GM18498 (cell line): ENCODE data around the gene BABAM2.

ENCODE experiments used
- ATAC-seq: cut with Tn5 transposase; IDR thresholded peaks from one replicate; pipeline ENCODE4 v1.9.1; 2021; ENCODE audit warnings: mild to moderate bottlenecking, moderate library complexity; ENCODE audit not compliant: unreplicated experiment

Gene BABAM2

GRCh38 chr2:28292491-28292890 is 402.0 kb downstream of the BABAM2 start:
- ATAC-seq, result no peak

DNA sequence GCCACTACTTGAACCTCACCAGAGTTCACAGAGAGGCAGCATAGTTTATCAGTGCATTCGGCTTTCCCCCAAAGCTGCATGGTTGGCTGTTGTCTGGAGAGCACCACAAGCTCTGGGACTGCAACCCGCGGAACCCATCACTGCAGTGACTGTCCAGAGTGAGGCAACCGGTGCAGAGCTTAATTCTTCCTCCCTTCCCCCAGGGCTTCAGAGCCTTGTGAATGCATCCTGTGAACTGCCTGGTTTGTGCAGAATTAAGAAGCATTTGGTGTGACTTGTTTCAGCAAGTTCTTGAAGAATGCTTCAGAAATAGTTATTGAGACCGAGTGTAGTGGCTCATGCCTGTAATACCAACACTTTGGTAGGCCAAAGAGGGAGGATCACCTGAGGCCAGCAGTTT is 402.9 kb downstream of the BABAM2 start:
- no peak for ATAC-seq

GRCh38 chr2:28294451-28294850 is 403.9 kb downstream of the BABAM2 start:
- ATAC-seq, result no peak

DNA sequence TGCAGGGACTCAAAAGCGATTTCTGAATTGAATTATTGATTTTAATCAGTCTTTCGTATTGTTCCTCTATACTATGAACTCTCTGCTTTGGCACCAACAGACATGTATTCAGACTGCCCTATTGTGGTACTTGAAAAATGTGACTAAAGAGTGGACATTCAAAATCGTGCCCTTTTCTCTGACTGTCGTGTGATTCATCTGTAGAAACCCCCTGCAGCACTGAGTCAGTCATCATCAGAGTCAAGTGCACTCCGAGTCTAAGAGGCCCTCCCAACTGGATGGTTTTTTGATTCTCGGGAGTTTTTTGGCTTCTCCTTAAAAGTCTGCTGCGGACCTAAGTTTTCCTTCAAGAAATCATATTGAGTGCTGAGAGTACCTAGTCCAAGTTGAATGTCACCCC is 405.7 kb downstream of the BABAM2 start:
- no peak for ATAC-seq

GRCh38 chr2:28296904-28297303 is 406.4 kb downstream of the BABAM2 start:
- no peak for ATAC-seq

DNA sequence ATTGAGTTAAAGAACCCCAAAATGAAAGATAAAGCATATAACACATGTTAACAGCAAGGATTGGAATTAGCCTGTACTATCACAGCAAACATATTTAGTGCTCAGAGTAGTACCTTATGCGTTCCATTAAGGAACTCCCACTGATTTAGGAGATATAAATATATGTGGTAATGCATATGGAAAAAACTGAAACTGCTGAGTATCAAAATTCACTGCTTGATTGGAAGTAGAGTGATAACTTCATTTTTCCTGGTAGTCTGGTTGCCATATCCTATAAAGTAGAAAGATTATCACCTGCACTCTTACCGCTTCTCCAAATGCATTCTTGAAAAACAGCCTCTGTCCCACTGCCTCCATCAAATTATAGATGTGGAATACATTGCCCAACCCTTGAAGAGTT is 407.0 kb downstream of the BABAM2 start:
- ATAC-seq, result no peak

GRCh38 chr2:28298406-28298805 is 407.9 kb downstream of the BABAM2 start:
- ATAC-seq, result no peak

DNA sequence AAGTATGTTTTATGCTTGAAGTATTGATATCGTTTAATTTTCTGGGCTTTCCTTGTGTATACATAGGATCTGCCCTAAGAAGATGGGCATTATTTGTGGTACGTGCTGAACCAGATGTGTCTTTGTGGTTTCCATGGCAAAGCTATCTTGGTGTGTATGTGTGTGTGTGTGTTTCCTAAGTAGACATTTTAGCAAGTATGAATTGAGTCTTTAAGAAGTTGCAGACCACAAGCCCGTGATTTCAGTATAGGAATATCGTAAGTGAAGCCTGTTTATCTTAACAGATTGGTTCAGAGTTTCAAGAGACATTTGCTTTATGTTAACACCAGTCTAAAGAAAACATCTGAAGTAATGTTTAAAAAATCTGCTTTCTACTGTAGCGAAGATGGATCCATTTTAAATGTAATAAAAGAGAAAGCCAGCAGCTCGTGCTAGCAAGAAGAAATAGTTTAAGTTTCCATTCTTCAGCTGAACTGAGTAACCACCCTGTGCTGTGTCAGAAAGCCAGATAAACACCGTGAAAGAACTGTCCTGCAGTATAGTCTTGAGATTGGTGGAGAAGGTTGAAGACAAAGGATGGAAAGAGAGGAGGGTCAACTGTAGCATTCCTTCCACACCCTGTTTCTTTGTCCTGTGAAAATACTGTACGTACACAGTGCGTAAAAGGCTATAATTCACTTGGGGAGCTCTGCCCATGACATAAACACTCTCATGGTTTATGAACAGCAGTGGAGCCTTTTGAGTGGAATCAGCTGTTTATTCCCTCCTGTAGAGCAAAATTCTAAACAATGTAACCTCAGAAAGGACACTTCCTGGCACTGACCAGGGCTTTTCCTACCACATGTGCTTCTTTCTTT is 410.2 kb downstream of the BABAM2 start:
- no peak for ATAC-seq

GRCh38 chr2:28305202-28305601 is 414.7 kb downstream of the BABAM2 start:
- ATAC-seq, result no peak

DNA sequence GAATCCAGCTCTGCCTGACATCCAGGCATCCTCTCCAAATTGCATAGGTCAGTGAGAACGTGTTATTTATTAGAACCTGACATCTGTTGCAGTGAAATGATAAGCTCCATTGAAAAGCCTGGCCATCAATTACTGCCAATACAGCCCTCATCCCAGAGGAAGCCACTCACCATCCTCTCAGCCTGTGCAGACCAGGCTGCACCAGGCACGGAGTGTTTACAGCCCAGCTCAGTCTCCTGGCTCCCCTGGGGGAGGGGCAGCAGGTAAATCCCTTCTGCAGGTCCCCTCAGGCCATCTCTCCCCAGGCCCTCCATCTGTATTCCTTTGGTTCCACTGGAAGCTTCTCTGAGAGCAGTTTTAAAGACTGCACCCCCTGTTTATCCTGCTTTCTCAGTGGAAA is 419.6 kb downstream of the BABAM2 start:
- ATAC-seq, result no peak

GRCh38 chr2:28311660-28312249 is 421.2 kb downstream of the BABAM2 start:
- ATAC-seq, result no peak

GRCh38 chr2:28312307-28313219 is 422.0 kb downstream of the BABAM2 start:
- ATAC-seq, result no peak

DNA sequence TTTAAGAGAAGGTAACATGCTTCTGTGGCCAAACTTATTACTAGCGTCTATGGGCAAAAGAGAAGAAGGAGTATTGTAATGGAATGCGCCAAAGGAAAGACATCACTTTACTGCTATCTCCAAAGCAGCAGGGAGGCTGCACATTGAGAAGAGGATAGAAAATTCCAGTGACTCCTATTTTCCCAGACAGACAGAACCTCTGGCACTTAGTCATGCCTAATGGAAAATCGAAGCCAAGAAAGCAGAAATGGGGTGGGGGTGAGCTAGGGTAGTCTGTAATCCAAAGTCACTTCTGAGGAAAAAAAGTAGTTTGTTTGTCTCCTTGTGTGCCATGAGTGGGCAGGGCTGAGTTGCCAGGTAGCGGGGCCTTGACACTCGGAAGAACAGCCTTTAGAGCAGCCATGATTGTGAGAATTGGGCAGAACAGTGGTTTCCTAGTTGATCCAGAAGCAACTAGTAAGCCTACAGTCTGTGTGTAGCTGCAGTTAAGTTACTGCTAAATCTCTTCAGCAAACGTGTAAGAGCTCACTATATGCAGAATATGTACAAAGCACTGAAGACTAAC is 422.8 kb downstream of the BABAM2 start:
- no peak for ATAC-seq

DNA sequence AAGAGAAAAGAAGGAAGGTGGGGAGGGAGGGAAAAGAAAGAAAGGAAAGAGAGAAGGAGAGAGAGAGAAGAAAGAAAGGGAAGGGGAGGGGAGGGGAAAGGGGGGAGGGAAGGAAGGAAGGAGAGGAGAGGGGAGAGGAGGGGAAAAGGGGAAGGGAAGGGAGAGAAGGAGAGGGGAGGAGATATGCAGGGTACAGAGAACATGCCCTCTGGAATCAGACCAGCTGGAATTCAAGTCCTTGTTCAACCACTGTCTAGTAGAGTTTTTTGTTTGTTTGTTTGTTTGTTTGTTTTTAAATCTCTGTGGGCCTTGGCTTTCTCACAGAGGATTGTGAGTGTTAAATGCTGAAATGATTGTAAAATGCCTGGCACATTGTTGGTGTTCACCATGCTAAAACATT is 424.4 kb downstream of the BABAM2 start:
- ATAC-seq, result no peak

- no peak for ATAC-seq
Measured at GRCh38 chr2:28316546-28317335, 426.2 kb downstream of the BABAM2 start.

DNA sequence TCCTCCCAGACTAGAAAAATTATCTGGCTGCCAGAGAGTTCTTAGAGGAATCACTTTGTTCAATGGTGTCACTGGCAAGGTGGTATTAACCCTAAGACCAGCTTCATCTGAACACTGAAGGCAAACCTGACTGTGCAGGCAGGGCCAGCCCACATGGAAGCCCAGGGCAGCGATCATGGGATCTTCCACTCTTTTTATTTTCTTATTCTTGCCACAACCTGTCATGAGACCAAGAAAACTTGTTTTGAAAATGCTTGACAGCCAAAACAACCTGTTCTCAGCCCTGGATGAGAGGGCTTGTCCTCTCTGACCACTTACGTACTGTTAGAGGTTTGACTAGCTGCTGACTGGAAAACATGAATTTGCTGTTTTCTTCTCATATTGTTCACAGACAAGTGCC is 426.9 kb downstream of the BABAM2 start:
- no peak for ATAC-seq

- ATAC-seq, result no peak
Measured at GRCh38 chr2:28318023-28318422, 427.5 kb downstream of the BABAM2 start.

- ATAC-seq, result no peak
Measured at GRCh38 chr2:28318462-28319117, 428.1 kb downstream of the BABAM2 start.

GRCh38 chr2:28319118-28320008 is 428.8 kb downstream of the BABAM2 start:
- ATAC-seq, result no peak
